Measurements from ENCODE around the gene ITCH.

The ITCH gene

DNA sequence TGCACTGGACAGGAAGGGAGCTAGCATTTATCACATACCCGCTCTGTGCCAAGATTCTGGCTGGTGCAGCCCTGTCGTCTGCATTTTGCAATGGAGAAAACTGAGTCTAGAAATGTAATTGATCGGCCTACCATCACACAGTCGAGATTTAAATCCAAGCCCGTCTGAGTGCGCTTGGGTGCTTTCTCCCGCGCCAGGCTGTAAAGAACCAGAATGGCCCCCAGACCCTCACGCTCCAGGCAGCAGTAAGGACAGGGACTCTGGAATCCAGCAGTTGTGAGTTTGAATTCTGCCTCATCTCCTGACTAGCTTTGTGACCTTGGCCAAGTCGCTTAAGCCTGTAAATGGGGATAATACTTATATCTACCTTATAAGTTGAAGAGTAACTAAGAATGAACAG lies 163.9 kb downstream of the ITCH start:
- no peak overlapping the region for H3K4me3 ChIP-seq (ENCODE audit: low read depth, low read length)
- POLR2A ChIA-PET: no interaction called here
- TF ChIP-seq, protein P1, sequence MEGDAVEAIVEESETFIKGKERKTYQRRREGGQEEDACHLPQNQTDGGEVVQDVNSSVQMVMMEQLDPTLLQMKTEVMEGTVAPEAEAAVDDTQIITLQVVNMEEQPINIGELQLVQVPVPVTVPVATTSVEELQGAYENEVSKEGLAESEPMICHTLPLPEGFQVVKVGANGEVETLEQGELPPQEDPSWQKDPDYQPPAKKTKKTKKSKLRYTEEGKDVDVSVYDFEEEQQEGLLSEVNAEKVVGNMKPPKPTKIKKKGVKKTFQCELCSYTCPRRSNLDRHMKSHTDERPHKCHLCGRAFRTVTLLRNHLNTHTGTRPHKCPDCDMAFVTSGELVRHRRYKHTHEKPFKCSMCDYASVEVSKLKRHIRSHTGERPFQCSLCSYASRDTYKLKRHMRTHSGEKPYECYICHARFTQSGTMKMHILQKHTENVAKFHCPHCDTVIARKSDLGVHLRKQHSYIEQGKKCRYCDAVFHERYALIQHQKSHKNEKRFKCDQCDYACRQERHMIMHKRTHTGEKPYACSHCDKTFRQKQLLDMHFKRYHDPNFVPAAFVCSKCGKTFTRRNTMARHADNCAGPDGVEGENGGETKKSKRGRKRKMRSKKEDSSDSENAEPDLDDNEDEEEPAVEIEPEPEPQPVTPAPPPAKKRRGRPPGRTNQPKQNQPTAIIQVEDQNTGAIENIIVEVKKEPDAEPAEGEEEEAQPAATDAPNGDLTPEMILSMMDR (IDR thresholded peaks at IDR 0.05; ENCODE audit: insufficient read depth, low read length, missing control alignments): no peak
- CTCF ChIA-PET: interaction anchor here (0.8 to 10.3 kb wide), 5 partner anchors 10 to 214 kb away, joined by 3 to 99 read pairs (median 4); no protein-coding TSS in a partner anchor
- DNase-seq (ENCODE audit: low read depth, low spot score): no peak

DNA sequence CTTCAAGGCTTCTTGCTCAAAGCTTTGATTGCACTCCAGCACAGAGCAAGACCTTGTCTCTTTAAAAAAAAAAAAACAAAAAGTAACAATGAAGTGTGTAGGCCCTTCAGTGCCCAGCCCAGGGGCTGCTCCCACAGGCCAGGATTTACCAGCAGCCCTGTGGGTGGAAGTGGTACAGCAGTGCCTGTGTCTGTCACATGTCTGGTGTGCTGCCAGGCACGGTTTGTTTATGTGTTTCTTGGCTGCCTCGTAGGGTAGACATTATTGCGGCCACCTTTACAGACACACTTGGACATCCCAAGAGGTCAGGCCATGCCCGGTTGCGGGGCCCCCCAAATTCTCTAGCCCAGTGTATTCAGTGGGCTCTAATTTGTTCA lies 165.8 kb downstream of the ITCH start:
- no peak overlapping the region for H3K4me3 ChIP-seq (ENCODE audit: low read depth, low read length)
- POLR2A ChIA-PET: no interaction called here
- TF ChIP-seq, protein P1 (IDR thresholded peaks at IDR 0.05; ENCODE audit: insufficient read depth, low read length, missing control alignments): no peak
- no peak for DNase-seq (ENCODE audit: low read depth, low spot score)
- CTCF ChIA-PET: interaction anchor here (1.6 to 10.3 kb wide), 3 partner anchors 11 to 241 kb away, joined by 4 to 99 read pairs (median 33); no protein-coding TSS in a partner anchor

DNA sequence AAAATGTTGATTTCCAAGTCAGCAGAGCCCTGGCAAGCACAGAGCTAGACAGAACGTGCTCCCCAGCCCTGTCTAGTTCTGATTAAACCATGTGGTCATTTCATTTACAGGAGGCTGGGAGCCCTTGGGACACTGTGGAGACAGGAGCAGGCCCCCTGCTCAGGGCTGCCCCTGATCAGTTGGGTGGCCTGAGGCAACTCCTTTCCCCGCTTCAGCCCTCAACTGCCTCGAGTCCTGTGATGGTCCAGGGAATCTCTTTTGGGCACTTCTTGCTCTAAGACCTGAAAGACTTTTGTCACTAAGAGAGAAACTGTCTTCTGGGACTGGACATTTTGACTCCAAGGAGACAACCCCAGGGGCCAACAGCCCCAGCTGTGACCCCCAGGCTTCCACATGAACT lies 166.7 kb downstream of the ITCH start:
- no peak overlapping the region for H3K4me3 ChIP-seq (ENCODE audit: low read depth, low read length)
- TF ChIP-seq, protein P1 (IDR thresholded peaks at IDR 0.05; ENCODE audit: insufficient read depth, low read length, missing control alignments): no peak
- no peak for DNase-seq (ENCODE audit: low read depth, low spot score)
- CTCF ChIA-PET: interaction anchor here (0.9 to 10.3 kb wide), 4 partner anchors 8 to 240 kb away, joined by 4 to 99 read pairs (median 18); no protein-coding TSS in a partner anchor
- POLR2A ChIA-PET: no interaction called here

- TF ChIP-seq, protein P1 (IDR thresholded peaks at IDR 0.05; ENCODE audit: insufficient read depth, low read length, missing control alignments): no peak
- ChIA-PET POLR2A (no interaction called here), CTCF (interaction anchor here (0.9 to 3.7 kb wide), 5 partner anchors 9 to 239 kb away, joined by 3 to 33 read pairs (median 4); no protein-coding TSS in a partner anchor)
- H3K4me3 ChIP-seq (ENCODE audit: low read depth, low read length): no peak overlapping the region
- DNase-seq (ENCODE audit: low read depth, low spot score): no peak
Measured at GRCh38 chr20:34530342-34530741, 167.3 kb downstream of the ITCH start.

- H3K4me3 ChIP-seq (ENCODE audit: low read depth, low read length): no peak overlapping the region
- POLR2A ChIA-PET: interaction anchor here (0.9 kb wide), 1 partner anchor 14 kb away, joined by 6 read pairs; no protein-coding TSS in a partner anchor
- TF ChIP-seq, protein P1 (IDR thresholded peaks at IDR 0.05; ENCODE audit: insufficient read depth, low read length, missing control alignments): no peak
- DNase-seq (ENCODE audit: low read depth, low spot score): no peak
- CTCF ChIA-PET: interaction anchor here (0.7 to 3.7 kb wide), 4 partner anchors 8 to 238 kb away, joined by 3 to 33 read pairs (median 14); no protein-coding TSS in a partner anchor
Measured at GRCh38 chr20:34531608-34532265, 168.7 kb downstream of the ITCH start.

DNA sequence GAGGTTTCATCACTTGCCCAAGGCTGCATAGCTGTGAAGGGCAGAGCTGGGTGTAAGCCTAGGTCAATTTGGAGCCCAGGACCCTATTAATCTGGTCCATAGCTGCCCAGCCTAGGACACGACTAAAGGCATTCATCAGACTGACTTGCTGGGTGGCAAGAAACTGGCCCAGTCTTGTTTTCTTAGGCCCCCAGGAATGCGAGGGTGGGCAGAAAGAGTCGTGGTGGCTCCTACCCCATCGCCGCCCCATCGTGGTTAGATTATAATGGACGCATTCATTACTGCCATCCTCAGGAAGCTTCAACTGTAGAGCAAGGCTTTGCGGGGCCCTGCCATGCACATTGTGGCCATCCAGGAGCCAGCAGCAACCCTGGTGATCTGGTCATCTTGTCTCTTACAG lies 169.2 kb downstream of the ITCH start:
- ChIA-PET CTCF (interaction anchor here (1.3 to 2.6 kb wide), 2 partner anchors 220 to 237 kb away, joined by 5 to 22 read pairs; no protein-coding TSS in a partner anchor), POLR2A (no interaction called here)
- DNase-seq (ENCODE audit: low read depth, low spot score): no peak
- H3K4me3 ChIP-seq (ENCODE audit: low read depth, low read length): no peak overlapping the region
- TF ChIP-seq, protein P1 (IDR thresholded peaks at IDR 0.05; ENCODE audit: insufficient read depth, low read length, missing control alignments): no peak
